NCI-H2196 (cell line): ENCODE results near the gene EHBP1L1.
"Not testable (repeated sequence)": the region's sequence is repeated elsewhere in the genome, so short reads cannot be mapped to it uniquely, and the experiment has no call there.

Source experiments
- DNase-seq: peaks from one replicate; lab custom pipeline; 2025; ENCODE audit not compliant: unreplicated experiment; lab: John Stamatoyannopoulos, UW

Gene EHBP1L1

DNA sequence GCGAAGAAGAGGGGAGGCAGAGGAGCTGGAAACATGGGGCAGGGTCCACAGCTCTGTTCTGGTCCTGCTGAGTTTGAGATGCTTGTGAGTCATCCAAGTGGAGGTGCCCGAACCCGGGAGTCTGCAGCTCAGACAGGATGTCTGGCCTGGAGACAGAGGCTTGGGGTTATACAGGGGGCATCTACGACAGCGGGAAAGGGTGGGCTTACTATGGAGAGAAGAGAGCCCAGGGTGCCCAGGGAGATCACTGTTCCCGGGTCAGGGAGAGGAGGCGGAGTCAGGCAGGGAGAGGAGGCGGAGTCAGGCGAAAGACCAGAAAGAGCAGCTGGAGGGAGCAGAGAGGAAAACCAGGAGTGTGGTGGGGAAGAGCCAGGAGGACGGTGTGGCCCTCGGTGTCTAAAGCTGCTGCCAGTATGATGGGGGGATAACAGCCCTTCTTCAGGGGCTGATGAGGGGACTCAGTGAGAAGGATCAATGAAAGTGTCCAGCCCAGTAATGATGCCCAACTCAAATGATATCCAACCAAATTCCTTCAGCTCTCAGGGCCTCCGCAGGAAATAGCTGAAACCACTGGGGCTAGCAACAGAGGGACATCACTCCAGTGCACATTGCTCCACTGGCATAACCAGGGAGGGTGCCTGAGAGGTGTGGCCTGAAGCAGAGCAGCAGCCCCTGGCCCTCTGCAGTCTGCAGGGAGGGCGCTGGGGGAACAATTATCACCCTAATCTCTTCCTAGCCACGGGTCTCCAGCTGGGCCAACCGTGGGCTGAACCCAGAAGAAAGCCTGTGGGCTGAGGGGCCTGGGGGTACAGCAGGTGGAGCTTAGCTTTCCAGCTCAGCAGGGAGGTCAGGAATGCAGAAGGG is 15.1 kb upstream of the EHBP1L1 start:
- DNase-seq, result peak; percentile 59

DNA sequence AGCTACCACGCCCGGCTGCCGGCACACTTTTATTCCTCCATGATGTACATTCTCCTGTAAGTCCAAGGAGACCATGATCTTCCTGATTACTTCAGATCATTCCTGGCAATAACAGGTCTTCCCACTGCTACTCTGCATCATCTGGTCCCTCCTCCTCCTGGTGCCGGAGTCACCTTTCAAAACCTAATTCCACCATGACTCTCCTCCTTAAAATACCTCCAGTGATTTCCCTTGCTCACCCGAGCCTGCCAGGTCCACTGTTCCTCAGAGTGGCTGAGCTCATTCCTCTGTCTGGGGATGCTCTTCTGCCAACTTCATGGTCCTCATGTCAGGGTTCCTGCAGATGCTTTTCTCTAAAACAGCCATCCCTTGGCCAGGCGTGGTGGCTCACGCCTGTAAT is 13.8 kb upstream of the EHBP1L1 start:
- DNase-seq, result no peak

DNA sequence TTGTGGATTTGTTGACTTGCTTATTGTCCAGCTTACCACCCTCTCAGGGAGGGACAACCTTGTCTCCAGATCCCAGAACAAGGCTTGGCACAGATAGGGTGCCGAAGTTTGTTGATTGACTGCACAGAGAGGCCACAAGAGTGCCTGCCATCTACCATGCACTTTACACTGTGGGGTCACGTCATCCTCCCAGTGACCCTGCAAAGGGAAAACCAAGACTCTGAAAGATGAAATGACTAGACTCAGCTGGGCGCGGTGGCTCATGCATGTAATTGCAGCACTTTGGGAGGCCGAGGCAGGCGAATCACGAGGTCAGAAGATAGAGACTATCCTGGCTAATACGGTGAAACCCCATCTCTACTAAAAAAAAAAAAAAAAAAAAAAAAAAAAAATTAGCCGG is 13.1 kb upstream of the EHBP1L1 start:
- DNase-seq, result no peak

GRCh38 chr11:65563601-65564000 is 12.3 kb upstream of the EHBP1L1 start:
- DNase-seq, result no peak

- not testable (repeated sequence) for DNase-seq
These were observed 10.8 kb upstream of the EHBP1L1 start for GRCh38 chr11:65564879-65565559.

DNA sequence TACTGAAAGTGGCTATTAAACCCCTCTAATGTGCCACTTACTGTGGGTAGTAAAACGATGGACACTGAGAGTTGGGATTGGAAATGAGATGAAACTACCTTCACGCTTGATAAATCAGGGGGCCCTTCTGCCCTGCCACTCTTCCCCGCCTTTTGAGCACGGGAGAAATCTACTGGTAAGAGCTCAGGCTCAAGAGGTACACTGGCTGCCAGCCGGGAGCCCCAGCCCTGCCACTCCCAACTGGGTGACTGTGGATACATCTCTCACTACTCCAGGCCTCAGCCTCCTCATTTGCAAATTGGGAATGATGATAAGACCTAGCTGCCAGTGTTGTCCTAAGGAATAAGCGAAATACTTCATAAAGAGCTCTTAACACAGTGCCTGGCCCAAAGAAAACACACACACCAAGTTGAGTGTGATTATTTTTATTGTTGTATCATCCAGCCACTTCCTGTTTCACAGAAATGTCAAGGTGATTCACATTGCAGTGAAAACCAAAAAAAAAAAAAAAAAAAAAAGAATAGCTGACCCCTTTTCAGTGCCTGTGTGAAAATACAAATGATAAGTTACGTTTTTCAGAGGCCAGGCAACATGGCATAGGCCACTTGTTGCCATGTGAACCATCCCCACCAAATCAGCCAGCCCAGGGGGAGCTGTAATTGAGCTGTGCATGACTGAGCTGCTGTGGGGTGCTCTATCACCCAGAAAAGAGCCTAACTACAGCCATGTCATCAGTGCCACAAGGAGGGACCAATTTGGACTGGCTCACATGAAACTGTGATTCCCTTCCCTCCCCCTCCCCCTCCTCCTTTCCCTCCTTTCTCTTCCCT is 10.0 kb upstream of the EHBP1L1 start:
- no peak for DNase-seq

GRCh38 chr11:65569164-65569972 is 6.5 kb upstream of the EHBP1L1 start:
- DNase-seq, result peak; percentile 69

DNA sequence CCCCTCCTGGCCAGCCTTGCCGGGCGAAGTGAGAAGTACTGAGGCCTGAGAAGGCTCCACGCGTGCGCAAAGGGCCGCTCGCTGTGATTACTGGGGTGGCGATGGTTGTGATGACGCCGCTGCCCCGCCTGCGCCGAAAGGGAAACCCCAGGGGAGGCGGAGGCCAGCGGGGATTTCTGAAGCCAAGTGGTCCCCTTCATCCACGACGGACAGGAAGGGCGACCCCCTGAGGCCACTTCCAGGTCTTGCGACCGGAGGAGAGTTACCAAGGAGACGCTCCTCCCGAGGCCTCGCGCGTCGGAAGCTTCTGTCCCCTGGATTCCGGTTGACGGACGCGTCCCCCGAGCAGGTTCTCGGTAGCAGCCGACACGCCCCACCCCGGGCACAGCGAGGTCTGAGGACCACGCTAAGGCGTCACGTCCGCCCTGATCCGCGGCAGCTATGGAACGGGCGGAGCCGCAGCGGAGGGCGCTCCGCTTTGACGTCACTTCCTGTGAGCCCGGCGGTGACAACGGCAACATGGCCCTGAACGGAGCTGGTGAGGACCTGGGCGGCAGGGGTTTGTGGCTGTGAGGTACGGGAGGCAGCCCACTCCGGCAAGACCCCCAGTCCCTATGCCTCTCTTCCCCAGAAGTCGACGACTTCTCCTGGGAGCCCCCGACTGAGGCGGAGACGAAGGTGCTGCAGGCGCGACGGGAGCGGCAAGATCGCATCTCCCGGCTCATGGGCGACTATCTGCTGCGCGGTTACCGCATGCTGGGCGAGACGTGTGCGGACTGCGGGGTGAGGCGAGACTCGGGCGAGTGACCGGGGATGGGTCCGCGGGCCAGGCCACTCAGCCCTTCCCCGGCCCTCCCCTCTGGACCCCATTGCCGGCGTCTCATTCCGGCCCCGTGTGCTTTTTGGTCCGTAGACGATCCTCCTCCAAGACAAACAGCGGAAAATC is 5.6 kb upstream of the EHBP1L1 start, which contains the start of gene ZNRD2:
TSS of gene ZNRD2 (plus strand) at position 505 of the 946 bp plus-strand sequence. CDS start at position 520, 15 bp downstream.
- peak; percentile 99 for DNase-seq

GRCh38 chr11:65571420-65571819 is 4.4 kb upstream of the EHBP1L1 start:
- no peak for DNase-seq

GRCh38 chr11:65571940-65572339 is 3.9 kb upstream of the EHBP1L1 start:
- peak; percentile 73 for DNase-seq

- peak; percentile 81 for DNase-seq
These were observed 3.3 kb upstream of the EHBP1L1 start, which contains the start of gene FAM89B for GRCh38 chr11:65572356-65573051. Gene FAM89B, plus strand, starts transcription at chr11:65572538. Its CDS starts 132 bp downstream, at chr11:65572670.

GRCh38 chr11:65573391-65574079 is 2.3 kb upstream of the EHBP1L1 start:
- no peak for DNase-seq

GRCh38 chr11:65574109-65574810 is 1.6 kb upstream of the EHBP1L1 start:
- DNase-seq, result peak; percentile 91

GRCh38 chr11:65574811-65575567 is 864 bp upstream of the EHBP1L1 start:
- DNase-seq, result no peak

- DNase-seq, result no peak
These were observed 496 bp downstream of the EHBP1L1 start for GRCh38 chr11:65576232-65576866.
